GM12878 (cell line): ENCODE data around the gene NR2F6. TPM values are rescaled to one million over a fixed set of nuclear protein-coding genes. Genes with fewer than 3 reads are reported as not detected.

Source experiments
- ATAC-seq: fragments of 200-7000 bp; cut with Tn5 transposase; 3 replicates; pipeline ENCODE4 v1.9.1; 2020; ENCODE audit warnings: mild to moderate bottlenecking, moderate library complexity
- BruUV-seq: library from RNA; stranded (reverse); fragments of 400-500 nt; replicated peaks from 2 replicates; lab custom pipeline; 2021; lab: Mats Ljungman, UMichigan
- CTCF ChIA-PET: fragments of 300-600 bp; sonication (Branson Sonifier 250); formaldehyde crosslinking; extraction: SDS; loops from one replicate; lab custom pipeline; 2021; ENCODE audit warnings: inconsistent platforms; lab: Yijun Ruan, JAX
- POLR2A ChIA-PET: fragments of 350-600 bp; formaldehyde crosslinking; extraction: SDS; loops from one replicate; lab custom pipeline; 2021; ENCODE audit warnings: inconsistent platforms; lab: Charles Lee
- RAD21 ChIA-PET: fragments of 300-600 bp; sonication (Branson Sonifier 250); formaldehyde crosslinking; loops from one replicate; lab custom pipeline; 2023; ENCODE audit warnings: antibody characterized with exemption; ENCODE audit not compliant: unreplicated experiment; lab: Charles Lee
- SMC1A ChIA-PET: fragments of 300-600 bp; sonication (Branson Sonifier 250); formaldehyde crosslinking; loops from one replicate; lab custom pipeline; 2023; ENCODE audit not compliant: unreplicated experiment, uncharacterized antibody; lab: Charles Lee
- DNase-seq: peaks from one replicate; pipeline ENCODE4 v3.0.0-alpha.2; 2011; ENCODE audit warnings: low read depth, low spot score
- FAIRE-seq: peaks from 3 replicates; lab custom pipeline; 2011; peaks lifted over from hg19 to GRCh38; lab: Jason Lieb, UNC
- H2AFZ ChIP-seq: 2 replicates; pipeline ENCODE4 v1.6.0; 2011; ENCODE audit warnings: low read depth, low read length, control low read depth; ENCODE audit not compliant: control insufficient read depth
- H3K27ac ChIP-seq: 2 replicates; pipeline ENCODE4 v1.5.1; 2011; ENCODE audit warnings: control low read depth; ENCODE audit not compliant: control insufficient read depth, insufficient read depth
- H3K27me3 ChIP-seq, 2 experiments: replicated peaks in 1 of 2; 2 replicates each; pipeline versions ENCODE4 v1.6.0 to v1.6.1; 2011; ENCODE audit warnings: low read length in 1 of 2; ENCODE audit not compliant: control insufficient read depth in 2 of 2, insufficient read depth in 2 of 2
- H3K36me3 ChIP-seq, 2 experiments: 2 replicates each; pipeline ENCODE4 v1.5.1; 2011; ENCODE audit warnings: low read length in 1 of 2; ENCODE audit not compliant: control insufficient read depth in 2 of 2, insufficient read depth in 2 of 2
- H3K4me1 ChIP-seq: 2 replicates; pipeline ENCODE4 v1.6.1; 2011; ENCODE audit warnings: mild to moderate bottlenecking, low read length, moderate library complexity, mixed read lengths; ENCODE audit not compliant: control insufficient read depth, insufficient read depth
- H3K4me2 ChIP-seq: 2 replicates; pipeline ENCODE4 v1.6.0; 2011; ENCODE audit warnings: control low read depth; ENCODE audit not compliant: control insufficient read depth, insufficient read depth
- H3K4me3 ChIP-seq: fragments of 200-600 bp; sonication (generic); 2 replicates; pipeline ENCODE4 v1.5.1; 2016
- H3K79me2 ChIP-seq: 2 replicates; pipeline ENCODE4 v1.6.0; 2011; ENCODE audit warnings: low read length; ENCODE audit not compliant: control insufficient read depth, insufficient read depth
- H3K9ac ChIP-seq: 2 replicates; pipeline ENCODE4 v1.8.0; 2011; ENCODE audit warnings: low read length, control low read depth, mixed read lengths; ENCODE audit not compliant: control insufficient read depth, insufficient read depth
- H3K9me3 ChIP-seq: replicated peaks from 3 replicates; pipeline ENCODE4 v1.5.1; 2011; ENCODE audit warnings: mild to moderate bottlenecking, low read length; ENCODE audit not compliant: control insufficient read depth, insufficient read depth
- H4K20me1 ChIP-seq: 2 replicates; pipeline ENCODE4 v1.6.0; 2011; ENCODE audit not compliant: control insufficient read depth, insufficient read depth
- ATF2 ChIP-seq: IDR thresholded peaks from 2 replicates; pipeline ENCODE4 v1.6.1; 2012; ENCODE audit warnings: low read length, inconsistent platforms
- BCL11A ChIP-seq: IDR thresholded peaks from 2 replicates; pipeline ENCODE4 v1.6.1; 2011; ENCODE audit warnings: low read depth, low read length
- CBX3 ChIP-seq: fragments of 200-600 bp; sonication (generic); IDR thresholded peaks from 2 replicates; pipeline ENCODE4 v1.6.1; 2016; ENCODE audit warnings: low read depth, borderline replicate concordance
- E4F1 ChIP-seq: fragments of 450-650 bp; IDR thresholded peaks from 2 replicates; pipeline ENCODE4 v1.6.1; 2018; ENCODE audit warnings: borderline replicate concordance, mild to moderate bottlenecking; ENCODE audit not compliant: partially characterized antibody
- EGR1 ChIP-seq, 2 experiments: IDR thresholded peaks; 1 replicate in 1 of 2; 2 replicates in 1 of 2; pipeline ENCODE4 v1.6.1; 2011 to 2012; ENCODE audit warnings: low read depth in 2 of 2, low read length in 2 of 2, borderline replicate concordance in 1 of 2, mild to moderate bottlenecking in 1 of 2, moderate library complexity in 1 of 2
- FOXM1 ChIP-seq: IDR thresholded peaks from 2 replicates; pipeline ENCODE4 v1.6.1; 2012; ENCODE audit warnings: low read depth, mild to moderate bottlenecking, inconsistent platforms, low read length, moderate library complexity
- IRF5 ChIP-seq: fragments of 450-650 bp; IDR thresholded peaks from 2 replicates; pipeline ENCODE4 v1.6.1; 2017; ENCODE audit warnings: borderline replicate concordance
- NFXL1 ChIP-seq: fragments of 450-650 bp; IDR thresholded peaks from 2 replicates; pipeline ENCODE4 v1.6.1; 2017; ENCODE audit warnings: antibody characterized with exemption, mild to moderate bottlenecking, borderline replicate concordance
- NFYA ChIP-seq: IDR thresholded peaks from 2 replicates; pipeline ENCODE4 v1.6.1; 2011; ENCODE audit warnings: low read depth, mild to moderate bottlenecking, low read length, improper control_type of control experiment, borderline replicate concordance
- NR2C2 ChIP-seq: IDR thresholded peaks from 2 replicates; pipeline ENCODE4 v1.6.1; 2011; ENCODE audit warnings: borderline replicate concordance, low read depth; ENCODE audit not compliant: control insufficient read depth, insufficient read length
- RAD21 ChIP-seq: IDR thresholded peaks from 2 replicates; pipeline ENCODE4 v1.6.1; 2011; ENCODE audit warnings: mild to moderate bottlenecking, low read depth, low read length, moderate library complexity; ENCODE audit not compliant: insufficient read depth
- RBBP5 ChIP-seq: fragments of 200-600 bp; sonication (generic); conservative IDR thresholded peaks from 2 replicates; pipeline ENCODE4 v1.6.1; 2016
- SIX5 ChIP-seq: IDR thresholded peaks from 2 replicates; pipeline ENCODE4 v1.6.1; 2011; ENCODE audit warnings: mild to moderate bottlenecking, low read depth, low read length, moderate library complexity; ENCODE audit not compliant: severe bottlenecking
- STAT1 ChIP-seq: fragments of 450-650 bp; conservative IDR thresholded peaks from 2 replicates; pipeline ENCODE4 v1.6.1; 2014; ENCODE audit warnings: antibody characterized with exemption, mild to moderate bottlenecking
- SUPT20H ChIP-seq: IDR thresholded peaks from 2 replicates; pipeline ENCODE4 v1.6.1; 2011; ENCODE audit warnings: low read depth, mild to moderate bottlenecking, low read length, moderate library complexity, borderline replicate concordance; ENCODE audit not compliant: control insufficient read depth
- TARDBP ChIP-seq: IDR thresholded peaks from 2 replicates; pipeline ENCODE4 v1.6.1; 2016; ENCODE audit warnings: borderline replicate concordance
- ZNF274 ChIP-seq: IDR thresholded peaks from one replicate; pipeline ENCODE4 v1.8.0; 2011; ENCODE audit not compliant: insufficient read length, insufficient read depth
- ZZZ3 ChIP-seq: IDR thresholded peaks from 2 replicates; pipeline ENCODE4 v1.6.1; 2011; ENCODE audit warnings: low read depth; ENCODE audit not compliant: control insufficient read depth, insufficient read length
- WGBS: methylation state at CpG from one replicate; pipeline ENCODE4 v1.1.6; 2016; ENCODE audit warnings: low lambda C conversion rate; ENCODE audit not compliant: insufficient replicate concordance, insufficient coverage; ENCODE audit errors: missing lambda C conversion rate; 5-methylcytosine and 5-hydroxymethylcytosine counted together
- in situ Hi-C: fragments of 300-500 bp; cut with MboI; formaldehyde crosslinking; loops from 9 replicates; pipeline ENCODE4 v1.14.3; 2018; ENCODE audit warnings: mixed read lengths
- intact Hi-C: fragments of 100-400 bp; cut with micrococcal nuclease; formaldehyde crosslinking; loops from one replicate; pipeline ENCODE4 v1.14.2; 2022; ENCODE audit not compliant: unreplicated experiment
- polyA plus RNA-seq, 11 experiments: library from polyadenylated mRNA; depleted of rRNA in 4 of 11; unstranded in 6 of 11; stranded (reverse) in 5 of 11; fragments of >200 nt; fragmentation: Nextera tagmentation in 4 of 11; fragmentation: Illumina TruSeq in 1 of 11; extraction: Ambion mirVana in 4 of 11; extraction: Trizol in 1 of 11; gene quantifications; 1 replicate in 1 of 11; 2 replicates in 10 of 11; pipeline versions ENCODE4 v1.2.1 to v1.2.3, GENCODE V29; 2011 to 2016; ENCODE audit warnings: inconsistent platforms in 2 of 11, missing spikeins in 2 of 11, low read depth in 1 of 11
- total RNA-seq, 4 experiments: library from RNA; depleted of rRNA in 3 of 4; stranded (reverse); fragments of >200 nt in 3 of 4; fragmentation: Illumina TruSeq in 1 of 4; extraction: Trizol in 1 of 4; gene quantifications; 2 replicates each; pipeline versions ENCODE4 v1.2.1 to v1.2.3, GENCODE V29; 2013 to 2021

Gene NR2F6
- total and polyA plus RNA-seq, 10 of the 15 experiments (the other 5 are each of a cell fraction or from before 2014, with no cell fraction given): 0.18 to 15.5 (median 6.1) TPM

GRCh38 chr19:17243211-17243829 lies 2.4 kb downstream of the NR2F6 start:
- intact Hi-C loops (no loop called here), in situ Hi-C loops (no loop called here)
- Histone ChIP-seq H3K36me3 (peaks cover 0 to 2% of the 10 kb centered on the region in 2 experiments; a peak in 1 of 4 replicates), H4K20me1 (no peaks in the 10 kb centered on the region), H3K27me3 (no peaks in the 10 kb centered on the region), H3K4me2 (no peak overlapping the region; the same call in 1 of the 2 replicates), H3K4me3 (peak overlapping the region; percentile 70; the same call in 1 of the 2 replicates), H3K27ac (no peak overlapping the region), H2AFZ (no peak overlapping the region), H3K9me3 (no peaks in the 10 kb centered on the region), H3K4me1 (peaks cover 14% of the 10 kb centered on the region), H3K9ac (no peak overlapping the region), H3K79me2 (peaks cover 7% of the 10 kb centered on the region)
- FAIRE-seq: no peak
- ChIA-PET SMC1A (interaction anchor here (0.9 to 2.0 kb wide), 4 partner anchors 9 to 162 kb away, joined by 3 to 6 read pairs (median 4); partner anchors contain the start of gene USE1), RAD21 (interaction anchor here (0.8 to 1.4 kb wide), 4 partner anchors 17 to 170 kb away, joined by 3 to 5 read pairs (median 4); partner anchors contain the start of gene OCEL1), POLR2A (interaction anchor here (0.6 to 1.3 kb wide), 5 partner anchors 9 to 28 kb away, joined by 3 to 4 read pairs (median 3); partner anchors contain the start of genes BABAM1 and USE1), CTCF (interaction anchor here (0.7 to 2.9 kb wide), 8 partner anchors 8 to 176 kb away, joined by 3 to 16 read pairs (median 4); partner anchors contain the start of gene BABAM1)
- no peak for ATAC-seq
- WGBS: 66% methylated on average over 7 of the region's 8 CpGs
- TSS peak; percentile 54 for BruUV-seq
- DNase-seq: no peak
- no peak for TF ChIP-seq NR2C2
- TF ChIP-seq BCL11A: no peak
- no peak for TF ChIP-seq SIX5
- TF ChIP-seq EGR1 (IDR thresholded peaks at IDR 0.05; ENCODE audit: borderline replicate concordance in 1 of 2, low read depth in 2 of 2, low read length in 2 of 2): no peak
- TF ChIP-seq RAD21: no peak
- no peak for TF ChIP-seq E4F1
- no peak for TF ChIP-seq ZZZ3
- TF ChIP-seq NFXL1: no peak
- TF ChIP-seq NFYA: no peak
- TF ChIP-seq STAT1: no peak
- no peak for TF ChIP-seq ZNF274
- TF ChIP-seq TARDBP: no peak
- no peak for TF ChIP-seq IRF5
- TF ChIP-seq FOXM1: no peak
- TF ChIP-seq CBX3: no peak
- no peak for TF ChIP-seq RBBP5
- no peak for TF ChIP-seq SUPT20H
- no peak for TF ChIP-seq ATF2
